ENCODE measurements around the gene RNF212.

DNA sequence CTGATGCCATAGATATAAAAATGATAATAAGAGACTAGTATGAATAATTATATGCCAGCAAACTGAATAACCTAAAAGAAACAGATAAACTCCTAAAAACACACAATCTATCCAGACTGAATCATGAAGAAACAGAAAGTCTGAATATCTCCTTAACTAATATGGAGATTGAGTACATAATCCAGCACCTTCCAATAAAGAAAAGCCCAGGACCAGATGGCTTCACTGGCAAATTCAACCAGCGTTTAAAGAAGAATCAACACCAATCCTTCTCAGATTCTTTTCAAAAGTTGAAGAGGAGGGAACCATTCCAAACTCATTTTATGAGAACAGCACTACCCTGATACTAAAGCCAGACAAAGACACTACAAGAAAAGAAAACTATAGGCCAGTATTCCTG, 26.5 kb upstream of the RNF212 start:
- TF ChIP-seq EZH2 (IDR thresholded peaks at IDR 0.05; ENCODE audit: low read length, unreplicated experiment) = no peak
- TF ChIP-seq, protein P1, sequence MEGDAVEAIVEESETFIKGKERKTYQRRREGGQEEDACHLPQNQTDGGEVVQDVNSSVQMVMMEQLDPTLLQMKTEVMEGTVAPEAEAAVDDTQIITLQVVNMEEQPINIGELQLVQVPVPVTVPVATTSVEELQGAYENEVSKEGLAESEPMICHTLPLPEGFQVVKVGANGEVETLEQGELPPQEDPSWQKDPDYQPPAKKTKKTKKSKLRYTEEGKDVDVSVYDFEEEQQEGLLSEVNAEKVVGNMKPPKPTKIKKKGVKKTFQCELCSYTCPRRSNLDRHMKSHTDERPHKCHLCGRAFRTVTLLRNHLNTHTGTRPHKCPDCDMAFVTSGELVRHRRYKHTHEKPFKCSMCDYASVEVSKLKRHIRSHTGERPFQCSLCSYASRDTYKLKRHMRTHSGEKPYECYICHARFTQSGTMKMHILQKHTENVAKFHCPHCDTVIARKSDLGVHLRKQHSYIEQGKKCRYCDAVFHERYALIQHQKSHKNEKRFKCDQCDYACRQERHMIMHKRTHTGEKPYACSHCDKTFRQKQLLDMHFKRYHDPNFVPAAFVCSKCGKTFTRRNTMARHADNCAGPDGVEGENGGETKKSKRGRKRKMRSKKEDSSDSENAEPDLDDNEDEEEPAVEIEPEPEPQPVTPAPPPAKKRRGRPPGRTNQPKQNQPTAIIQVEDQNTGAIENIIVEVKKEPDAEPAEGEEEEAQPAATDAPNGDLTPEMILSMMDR (conservative IDR thresholded peaks at IDR 0.05; ENCODE audit: low read depth, low read length) = no peak
